Spleen (tissue), 7 donors: ENCODE measurements around the gene SLC4A7.

Experiments
- POLR2A ChIP-seq, 3 donors: fragments of 450-650 bp; IDR thresholded peaks; one replicate each; pipeline ENCODE4 v1.5.1; 2017; ENCODE audit warnings: antibody characterized with exemption in 3 of 3, mild to moderate bottlenecking in 1 of 3
- POLR2AphosphoS5 ChIP-seq, 3 donors: sonication (generic); formaldehyde crosslinking; IDR thresholded peaks; one replicate each; pipeline ENCODE4 v1.5.1; 2017; ENCODE audit warnings: antibody characterized with exemption in 3 of 3
- TF ChIP-seq, protein P1 (sequence below), 11 experiments: fragments of 200-600 bp in 7 of 11; fragments of 450-650 bp in 4 of 11; sonication (generic) in 4 of 11; IDR thresholded peaks in 8 of 11; conservative IDR thresholded peaks in 3 of 11; 1 replicate in 7 of 11; 2 replicates in 4 of 11; pipeline versions ENCODE4 v1.4.0 to v1.8.0; 2016 to 2021; ENCODE audit warnings: antibody characterized with exemption in 11 of 11, inconsistent platforms in 4 of 11, mild to moderate bottlenecking in 1 of 11
- donor health status: DM: no; HTN: no; CAD: no; lungs with moderate emphysema.
- donor health status: DM: no; HTN: no; CAD: no.
- donor health status: DM: no; HTN: no; CAD: no.

- TF ChIP-seq POLR2AphosphoS5 (IDR thresholded peaks at IDR 0.05) (no peak), POLR2A (IDR thresholded peaks at IDR 0.05) (no peak)
- TF ChIP-seq, protein P1, sequence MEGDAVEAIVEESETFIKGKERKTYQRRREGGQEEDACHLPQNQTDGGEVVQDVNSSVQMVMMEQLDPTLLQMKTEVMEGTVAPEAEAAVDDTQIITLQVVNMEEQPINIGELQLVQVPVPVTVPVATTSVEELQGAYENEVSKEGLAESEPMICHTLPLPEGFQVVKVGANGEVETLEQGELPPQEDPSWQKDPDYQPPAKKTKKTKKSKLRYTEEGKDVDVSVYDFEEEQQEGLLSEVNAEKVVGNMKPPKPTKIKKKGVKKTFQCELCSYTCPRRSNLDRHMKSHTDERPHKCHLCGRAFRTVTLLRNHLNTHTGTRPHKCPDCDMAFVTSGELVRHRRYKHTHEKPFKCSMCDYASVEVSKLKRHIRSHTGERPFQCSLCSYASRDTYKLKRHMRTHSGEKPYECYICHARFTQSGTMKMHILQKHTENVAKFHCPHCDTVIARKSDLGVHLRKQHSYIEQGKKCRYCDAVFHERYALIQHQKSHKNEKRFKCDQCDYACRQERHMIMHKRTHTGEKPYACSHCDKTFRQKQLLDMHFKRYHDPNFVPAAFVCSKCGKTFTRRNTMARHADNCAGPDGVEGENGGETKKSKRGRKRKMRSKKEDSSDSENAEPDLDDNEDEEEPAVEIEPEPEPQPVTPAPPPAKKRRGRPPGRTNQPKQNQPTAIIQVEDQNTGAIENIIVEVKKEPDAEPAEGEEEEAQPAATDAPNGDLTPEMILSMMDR (IDR thresholded peaks at IDR 0.05 in 8 of 11, conservative IDR thresholded peaks at IDR 0.05 in 3 of 11), result no peak
These were observed 58.2 kb downstream of the SLC4A7 start for GRCh38 chr3:27425896-27426565.
